Measurements from ENCODE around the gene TSC22D1.

The TSC22D1 gene

DNA sequence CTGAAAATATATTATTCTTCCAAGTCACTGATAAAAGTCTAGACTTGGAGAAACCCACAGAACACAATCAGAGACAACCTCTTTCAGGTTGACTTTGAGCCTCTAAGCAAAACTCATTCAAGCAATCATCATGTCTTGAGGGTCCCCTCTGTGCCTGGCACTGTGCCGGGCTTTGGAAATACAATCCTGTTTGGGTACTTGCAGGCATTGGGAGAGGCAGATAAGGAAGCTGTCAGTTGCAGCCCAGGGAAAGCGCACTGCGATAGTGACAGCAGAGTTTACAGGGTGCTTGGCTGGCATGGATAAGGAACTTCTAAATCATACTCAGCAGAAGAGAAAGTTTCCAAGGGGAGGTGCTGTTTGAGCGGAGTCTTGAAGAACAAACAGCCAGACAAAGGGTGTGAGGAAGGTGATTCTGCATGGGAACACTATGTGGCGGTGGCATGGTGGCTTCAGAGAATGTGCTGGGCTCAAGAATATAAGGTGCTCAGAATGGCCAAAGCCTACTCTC lies 193.4 kb downstream of the TSC22D1 start:
- no peak for DNase-seq (ENCODE audit: low read depth)
